HG03280 (cell line): ENCODE results near the gene PRSS56.
"Not testable (repeated sequence)": the region's sequence is repeated elsewhere in the genome, so short reads cannot be mapped to it uniquely, and the experiment has no call there.

Experiments
- ATAC-seq: cut with Tn5 transposase; IDR thresholded peaks from one replicate; pipeline ENCODE4 v1.9.1; 2021; ENCODE audit warnings: mild to moderate bottlenecking, moderate library complexity; ENCODE audit not compliant: unreplicated experiment

Gene PRSS56

GRCh38 chr2:232568161-232568560 lies 48.0 kb downstream of the PRSS56 start:
- no peak for ATAC-seq

DNA sequence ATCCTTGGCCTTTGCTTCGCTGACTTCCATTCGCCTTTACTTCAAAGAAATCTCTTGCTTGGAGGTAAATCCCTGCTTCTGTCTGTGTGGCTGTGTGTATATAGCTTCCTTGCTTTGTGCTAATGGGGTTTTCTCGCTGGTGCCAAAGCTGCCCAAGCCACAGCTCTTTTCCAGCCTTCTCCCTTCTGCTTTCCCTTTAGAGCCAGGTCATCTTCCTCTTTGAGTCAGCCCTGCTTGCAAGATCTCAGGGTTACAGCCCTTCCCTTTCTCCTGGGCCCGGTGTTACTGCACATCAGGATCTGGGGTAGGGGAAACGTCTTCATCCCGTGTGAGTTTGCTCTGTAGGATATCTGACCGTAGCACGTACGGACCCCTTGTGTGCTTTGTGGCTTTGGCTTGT lies 49.4 kb downstream of the PRSS56 start:
- no peak for ATAC-seq

GRCh38 chr2:232570481-232570880 lies 50.3 kb downstream of the PRSS56 start:
- ATAC-seq: not testable (repeated sequence)

GRCh38 chr2:232571026-232571474 lies 50.9 kb downstream of the PRSS56 start:
- no peak for ATAC-seq

DNA sequence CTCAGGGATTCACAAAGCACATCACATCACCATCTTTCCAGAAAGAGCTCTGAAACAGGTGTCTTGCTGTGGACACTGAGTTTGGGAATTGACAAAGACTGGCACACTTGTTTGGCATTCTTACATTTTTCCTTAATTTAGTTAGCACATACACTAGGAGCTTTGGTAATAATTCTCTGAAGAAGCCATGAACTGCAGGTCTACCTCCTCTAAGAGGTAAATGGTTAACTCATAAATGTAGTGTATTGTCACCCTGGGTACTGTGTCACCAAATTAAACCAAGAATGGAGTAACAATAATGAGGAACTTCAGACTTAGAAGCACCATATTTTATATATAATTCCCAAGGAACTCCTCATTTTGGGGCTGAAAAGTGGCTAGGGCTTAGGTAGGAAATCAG lies 52.9 kb downstream of the PRSS56 start:
- ATAC-seq: no peak

DNA sequence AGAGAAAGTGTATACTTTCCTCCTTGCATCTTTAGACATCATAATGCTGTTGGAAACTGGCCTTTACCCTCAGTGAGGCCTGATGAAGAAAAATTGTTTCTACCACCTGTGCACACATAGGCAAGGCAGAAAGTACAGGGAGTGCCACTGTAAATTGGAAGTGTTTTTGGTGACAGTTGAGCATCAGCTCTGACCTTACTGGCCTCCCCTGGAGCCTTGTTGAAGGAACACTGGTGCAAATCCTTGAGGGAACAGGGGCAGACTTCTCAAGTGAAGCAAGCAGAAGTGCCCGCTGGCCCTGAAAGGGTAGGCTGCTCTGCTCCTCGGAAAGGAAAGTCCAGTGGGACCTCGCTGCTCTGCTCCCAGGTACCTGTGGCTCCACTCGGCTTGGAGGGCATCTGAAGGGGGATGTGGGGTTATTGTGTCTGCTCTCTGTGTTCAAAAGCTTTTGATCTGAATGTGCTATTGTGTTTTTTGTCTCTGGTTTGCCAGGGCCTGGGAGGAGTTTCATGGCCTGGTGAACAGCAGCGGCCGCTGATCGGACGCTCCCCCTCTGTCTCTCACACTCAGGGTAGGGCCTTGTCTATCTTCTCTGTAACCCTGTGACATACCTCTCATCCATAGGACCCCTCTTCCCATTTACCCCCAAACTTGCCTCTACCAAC lies 53.7 kb downstream of the PRSS56 start:
- no peak for ATAC-seq

DNA sequence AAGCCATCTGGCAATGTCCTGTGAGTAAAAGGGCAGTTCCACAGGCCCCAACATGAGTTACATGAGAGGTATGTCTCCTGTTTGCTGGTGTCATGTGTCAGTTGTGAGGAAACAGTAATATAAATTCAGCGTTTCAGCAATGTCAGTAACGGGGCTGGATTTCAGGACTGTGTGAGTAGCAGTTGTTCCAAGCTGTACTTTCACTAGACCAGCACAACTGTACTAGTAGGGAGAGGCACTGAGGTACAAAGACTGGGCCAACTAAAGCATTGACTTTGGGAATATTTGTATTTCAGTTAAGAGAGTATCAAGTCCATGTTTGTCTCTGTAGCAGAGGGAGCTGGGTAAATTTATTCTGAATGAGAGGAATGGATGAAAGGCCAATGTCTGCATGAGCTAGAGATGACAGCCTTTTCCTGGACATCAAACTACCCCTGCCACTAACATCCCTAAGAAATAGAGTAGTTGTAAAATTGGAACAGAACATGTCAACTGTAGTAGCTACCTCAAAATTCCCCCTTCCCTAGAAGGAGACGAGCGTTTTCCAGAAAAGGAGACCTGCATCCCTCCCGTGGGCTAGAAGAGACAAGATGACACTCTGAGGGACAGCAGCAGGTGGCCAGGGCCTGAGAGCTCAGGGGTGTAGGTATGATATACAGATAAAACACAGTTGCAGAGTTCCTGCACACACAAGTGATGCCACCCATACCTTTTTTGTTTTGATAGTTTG lies 54.7 kb downstream of the PRSS56 start:
- ATAC-seq: no peak
